Bronchial epithelial cell (primary cell): ENCODE results near the gene CD244. TPM values are rescaled to one million over a fixed set of nuclear protein-coding genes. Genes with fewer than 3 reads are reported as not detected.

Experiments
- DNase-seq: peaks from one replicate; pipeline ENCODE4 v3.0.0-alpha.2; 2010; ENCODE audit warnings: low read depth
- FAIRE-seq: peaks from 2 replicates; lab custom pipeline; 2011; peaks lifted over from hg19 to GRCh38; lab: Jason Lieb, UNC
- H3K27me3 ChIP-seq: 2 replicates; pipeline ENCODE4 v1.5.1; 2011; ENCODE audit warnings: low read length; ENCODE audit not compliant: control insufficient read depth, insufficient read depth
- H3K36me3 ChIP-seq: 2 replicates; pipeline ENCODE4 v1.5.1; 2011; ENCODE audit warnings: low read length; ENCODE audit not compliant: control insufficient read depth, insufficient read depth
- H3K4me3 ChIP-seq: 2 replicates; pipeline ENCODE4 v1.5.1; 2011; ENCODE audit warnings: mild to moderate bottlenecking, low read depth, low read length, control low read depth
- total RNA-seq: library from RNA; depleted of rRNA; stranded (reverse); fragments of >200 nt; gene quantifications from 2 replicates; pipeline ENCODE4 v1.2.1, GENCODE V29; 2014
- TF ChIP-seq, protein P1 (sequence below): IDR thresholded peaks from 2 replicates; pipeline ENCODE4 v1.5.1; 2011; ENCODE audit warnings: mild to moderate bottlenecking, moderate library complexity, low read length, control low read depth, inconsistent platforms; ENCODE audit not compliant: insufficient read depth, severe bottlenecking

CD244 gene
- total RNA-seq, 1 donor from 2014 or later, result under 0.01 TPM

DNA sequence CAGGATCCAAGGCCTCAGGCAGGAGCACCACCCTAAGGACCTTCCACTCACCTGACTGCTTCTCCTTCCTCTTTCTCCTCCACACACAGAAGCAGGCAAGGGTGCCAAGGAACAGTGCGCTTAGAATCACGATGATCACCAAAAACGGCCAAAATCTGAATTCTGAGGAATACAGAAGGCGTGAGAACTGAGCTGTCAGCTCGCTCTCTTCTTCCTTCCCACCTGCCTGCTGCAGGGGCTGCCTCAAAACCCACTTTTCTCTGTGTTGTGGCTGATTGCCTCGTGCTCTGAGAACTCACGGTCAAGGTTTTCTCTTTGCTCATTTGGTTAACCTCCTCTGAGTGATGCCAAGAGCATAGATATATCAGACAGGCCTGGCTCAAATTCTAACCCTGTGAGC, 23.8 kb downstream of the CD244 start:
- Histone ChIP-seq H3K36me3 (no peaks in the 10 kb centered on the region), H3K4me3 (no peak overlapping the region), H3K27me3 (no peaks in the 10 kb centered on the region)
- TF ChIP-seq, protein P1, sequence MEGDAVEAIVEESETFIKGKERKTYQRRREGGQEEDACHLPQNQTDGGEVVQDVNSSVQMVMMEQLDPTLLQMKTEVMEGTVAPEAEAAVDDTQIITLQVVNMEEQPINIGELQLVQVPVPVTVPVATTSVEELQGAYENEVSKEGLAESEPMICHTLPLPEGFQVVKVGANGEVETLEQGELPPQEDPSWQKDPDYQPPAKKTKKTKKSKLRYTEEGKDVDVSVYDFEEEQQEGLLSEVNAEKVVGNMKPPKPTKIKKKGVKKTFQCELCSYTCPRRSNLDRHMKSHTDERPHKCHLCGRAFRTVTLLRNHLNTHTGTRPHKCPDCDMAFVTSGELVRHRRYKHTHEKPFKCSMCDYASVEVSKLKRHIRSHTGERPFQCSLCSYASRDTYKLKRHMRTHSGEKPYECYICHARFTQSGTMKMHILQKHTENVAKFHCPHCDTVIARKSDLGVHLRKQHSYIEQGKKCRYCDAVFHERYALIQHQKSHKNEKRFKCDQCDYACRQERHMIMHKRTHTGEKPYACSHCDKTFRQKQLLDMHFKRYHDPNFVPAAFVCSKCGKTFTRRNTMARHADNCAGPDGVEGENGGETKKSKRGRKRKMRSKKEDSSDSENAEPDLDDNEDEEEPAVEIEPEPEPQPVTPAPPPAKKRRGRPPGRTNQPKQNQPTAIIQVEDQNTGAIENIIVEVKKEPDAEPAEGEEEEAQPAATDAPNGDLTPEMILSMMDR, result no peak
- no peak for FAIRE-seq
- no peak for DNase-seq

DNA sequence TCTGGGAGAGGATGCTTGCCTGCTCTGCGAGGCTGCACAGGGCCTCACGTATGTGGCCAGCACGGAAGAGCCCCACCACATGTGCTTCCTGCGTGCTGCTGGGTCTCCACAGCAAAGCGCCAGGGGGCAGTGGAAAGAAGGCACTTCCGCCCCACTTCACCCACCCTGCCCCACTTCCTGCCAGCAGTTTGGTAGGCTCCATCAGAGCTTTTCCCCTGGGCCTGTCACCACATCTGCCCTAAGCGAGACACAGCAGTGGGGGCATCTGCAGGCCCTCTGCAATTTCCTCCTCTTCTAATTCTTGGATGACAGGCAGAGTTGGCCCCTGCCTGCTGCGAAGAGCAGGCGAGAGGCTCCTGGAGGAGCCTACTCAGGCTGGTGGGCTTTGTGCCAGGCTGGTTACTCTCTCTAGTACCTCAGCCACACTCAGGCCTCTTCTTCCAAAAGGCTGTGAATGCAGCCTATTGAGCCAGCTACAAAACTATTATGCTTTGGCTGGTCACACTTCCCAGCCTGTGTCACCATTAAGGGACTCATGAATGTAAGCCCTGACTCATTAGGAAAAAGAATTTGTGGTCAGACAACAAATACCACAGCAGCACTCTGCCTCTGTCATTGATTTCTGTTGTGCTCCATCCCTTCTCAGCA, 25.0 kb downstream of the CD244 start:
- no peaks in the 10 kb centered on the region for H3K36me3 ChIP-seq
- peak; percentile 29 for DNase-seq
- TF ChIP-seq, protein P1, result no peak
- no peak overlapping the region for H3K4me3 ChIP-seq
- no peak for FAIRE-seq
- peaks cover 2% of the 10 kb centered on the region for H3K27me3 ChIP-seq

DNA sequence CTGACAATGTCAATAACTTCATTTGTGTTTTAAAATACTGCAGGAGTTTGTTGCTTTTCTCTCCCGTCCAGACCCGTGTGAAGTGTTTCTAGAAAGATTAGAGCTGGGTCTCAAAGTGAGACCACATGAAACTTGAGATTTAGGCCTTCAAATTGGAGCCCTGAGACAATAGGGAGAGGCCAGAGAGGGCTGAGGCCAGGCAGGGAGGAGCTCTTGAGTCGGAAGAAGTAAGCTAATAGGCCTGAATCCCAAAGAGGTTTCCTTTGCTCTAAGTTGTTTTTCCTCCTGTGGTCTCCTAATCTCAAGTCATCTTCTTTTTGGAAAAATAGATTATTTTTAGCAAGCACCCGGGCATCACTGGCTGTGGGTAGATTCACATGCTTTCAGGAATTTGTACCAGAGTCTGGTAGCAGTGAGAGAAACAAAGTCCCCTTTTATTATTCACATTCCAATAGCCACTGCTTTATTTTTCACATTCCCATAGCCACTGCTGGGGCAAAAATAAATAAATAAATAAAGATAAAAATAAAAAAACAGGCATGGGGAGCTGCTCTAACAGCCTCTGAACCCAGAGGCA, 25.6 kb downstream of the CD244 start:
- Histone ChIP-seq H3K4me3 (no peak overlapping the region), H3K27me3 (peaks cover 2% of the 10 kb centered on the region), H3K36me3 (no peaks in the 10 kb centered on the region)
- FAIRE-seq, result no peak
- TF ChIP-seq, protein P1, result no peak
- no peak for DNase-seq

GRCh38 chr1:160836561-160836960, 26.1 kb downstream of the CD244 start:
- DNase-seq, result no peak
- Histone ChIP-seq H3K36me3 (no peaks in the 10 kb centered on the region), H3K27me3 (peaks cover 2% of the 10 kb centered on the region), H3K4me3 (no peak overlapping the region)
- FAIRE-seq, result no peak
- TF ChIP-seq, protein P1, result no peak

DNA sequence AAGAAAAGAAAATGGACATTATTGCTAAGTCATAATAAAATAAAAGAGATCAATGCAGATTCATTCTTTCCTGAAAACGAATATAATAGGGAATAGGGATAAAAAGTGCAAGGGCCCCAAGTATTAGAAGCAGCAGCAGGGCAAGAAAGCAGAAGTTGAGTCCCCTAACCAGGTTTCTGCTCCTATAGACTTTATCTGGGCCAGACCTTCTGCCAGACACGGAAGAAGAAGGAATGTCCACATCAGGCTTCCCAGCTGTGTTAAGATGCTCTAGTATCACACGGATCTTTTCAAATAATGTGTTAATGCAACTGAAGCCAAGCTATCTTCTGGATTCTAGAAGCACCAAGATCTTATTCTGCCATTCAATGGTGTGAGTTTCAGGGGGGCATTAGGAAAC, 26.9 kb downstream of the CD244 start:
- no peak overlapping the region for H3K4me3 ChIP-seq
- FAIRE-seq (no peak), DNase-seq (no peak)
- TF ChIP-seq, protein P1, result no peak
- no peaks in the 10 kb centered on the region for H3K36me3 ChIP-seq
- H3K27me3 ChIP-seq, result peaks cover 2% of the 10 kb centered on the region
